GM12878 (cell line): ENCODE measurements around the gene MTF1. TPM values are rescaled to one million over a fixed set of nuclear protein-coding genes. Genes with fewer than 3 reads are reported as not detected.

Experiments
- ATAC-seq: fragments of 200-7000 bp; cut with Tn5 transposase; 3 replicates; pipeline ENCODE4 v1.9.1; 2020; ENCODE audit warnings: mild to moderate bottlenecking, moderate library complexity
- BruUV-seq: library from RNA; stranded (reverse); fragments of 400-500 nt; replicated peaks from 2 replicates; lab custom pipeline; 2021; lab: Mats Ljungman, UMichigan
- CTCF ChIA-PET: fragments of 300-600 bp; sonication (Branson Sonifier 250); formaldehyde crosslinking; extraction: SDS; loops from one replicate; lab custom pipeline; 2021; ENCODE audit warnings: inconsistent platforms; lab: Yijun Ruan, JAX
- POLR2A ChIA-PET: fragments of 350-600 bp; formaldehyde crosslinking; extraction: SDS; loops from one replicate; lab custom pipeline; 2021; ENCODE audit warnings: inconsistent platforms; lab: Charles Lee
- RAD21 ChIA-PET: fragments of 300-600 bp; sonication (Branson Sonifier 250); formaldehyde crosslinking; loops from one replicate; lab custom pipeline; 2023; ENCODE audit warnings: antibody characterized with exemption; ENCODE audit not compliant: unreplicated experiment; lab: Charles Lee
- SMC1A ChIA-PET: fragments of 300-600 bp; sonication (Branson Sonifier 250); formaldehyde crosslinking; loops from one replicate; lab custom pipeline; 2023; ENCODE audit not compliant: unreplicated experiment, uncharacterized antibody; lab: Charles Lee
- DNase-seq: peaks from one replicate; pipeline ENCODE4 v3.0.0-alpha.2; 2011; ENCODE audit warnings: low read depth, low spot score
- FAIRE-seq: peaks from 3 replicates; lab custom pipeline; 2011; peaks lifted over from hg19 to GRCh38; lab: Jason Lieb, UNC
- H2AFZ ChIP-seq: 2 replicates; pipeline ENCODE4 v1.6.0; 2011; ENCODE audit warnings: low read depth, low read length, control low read depth; ENCODE audit not compliant: control insufficient read depth
- H3K27ac ChIP-seq: 2 replicates; pipeline ENCODE4 v1.5.1; 2011; ENCODE audit warnings: control low read depth; ENCODE audit not compliant: control insufficient read depth, insufficient read depth
- H3K27me3 ChIP-seq, 2 experiments: replicated peaks in 1 of 2; 2 replicates each; pipeline versions ENCODE4 v1.6.0 to v1.6.1; 2011; ENCODE audit warnings: low read length in 1 of 2; ENCODE audit not compliant: control insufficient read depth in 2 of 2, insufficient read depth in 2 of 2
- H3K36me3 ChIP-seq, 2 experiments: 2 replicates each; pipeline ENCODE4 v1.5.1; 2011; ENCODE audit warnings: low read length in 1 of 2; ENCODE audit not compliant: control insufficient read depth in 2 of 2, insufficient read depth in 2 of 2
- H3K4me1 ChIP-seq: 2 replicates; pipeline ENCODE4 v1.6.1; 2011; ENCODE audit warnings: mild to moderate bottlenecking, low read length, moderate library complexity, mixed read lengths; ENCODE audit not compliant: control insufficient read depth, insufficient read depth
- H3K4me2 ChIP-seq: 2 replicates; pipeline ENCODE4 v1.6.0; 2011; ENCODE audit warnings: control low read depth; ENCODE audit not compliant: control insufficient read depth, insufficient read depth
- H3K4me3 ChIP-seq: fragments of 200-600 bp; sonication (generic); 2 replicates; pipeline ENCODE4 v1.5.1; 2016
- H3K79me2 ChIP-seq: 2 replicates; pipeline ENCODE4 v1.6.0; 2011; ENCODE audit warnings: low read length; ENCODE audit not compliant: control insufficient read depth, insufficient read depth
- H3K9ac ChIP-seq: 2 replicates; pipeline ENCODE4 v1.8.0; 2011; ENCODE audit warnings: low read length, control low read depth, mixed read lengths; ENCODE audit not compliant: control insufficient read depth, insufficient read depth
- H3K9me3 ChIP-seq: replicated peaks from 3 replicates; pipeline ENCODE4 v1.5.1; 2011; ENCODE audit warnings: mild to moderate bottlenecking, low read length; ENCODE audit not compliant: control insufficient read depth, insufficient read depth
- H4K20me1 ChIP-seq: 2 replicates; pipeline ENCODE4 v1.6.0; 2011; ENCODE audit not compliant: control insufficient read depth, insufficient read depth
- CBFB ChIP-seq: IDR thresholded peaks from 2 replicates; pipeline ENCODE4 v1.6.1; 2016; ENCODE audit warnings: antibody characterized with exemption, low read depth
- CREB1 ChIP-seq: IDR thresholded peaks from 2 replicates; pipeline ENCODE4 v1.6.1; 2012; ENCODE audit warnings: low read depth, mild to moderate bottlenecking, inconsistent platforms
- EED ChIP-seq: sonication (generic); IDR thresholded peaks from 2 replicates; pipeline ENCODE4 v1.6.1; 2016; ENCODE audit warnings: antibody characterized with exemption, low read depth
- MXI1 ChIP-seq: fragments of 150-350 bp; IDR thresholded peaks from 2 replicates; pipeline ENCODE4 v1.6.1; 2011; ENCODE audit warnings: low read depth, mild to moderate bottlenecking, inconsistent platforms, low read length, improper control_type of control experiment
- NFXL1 ChIP-seq: fragments of 450-650 bp; IDR thresholded peaks from 2 replicates; pipeline ENCODE4 v1.6.1; 2017; ENCODE audit warnings: antibody characterized with exemption, mild to moderate bottlenecking, borderline replicate concordance
- NRF1 ChIP-seq: conservative IDR thresholded peaks from 2 replicates; pipeline ENCODE4 v1.6.1; 2011; ENCODE audit warnings: mild to moderate bottlenecking, low read depth, low read length, improper control_type of control experiment
- SMARCA5 ChIP-seq: fragments of 450-650 bp; IDR thresholded peaks from 2 replicates; pipeline ENCODE4 v1.6.1; 2017; ENCODE audit warnings: mild to moderate bottlenecking
- YY1 ChIP-seq: IDR thresholded peaks from 2 replicates; pipeline ENCODE4 v1.6.1; 2011; ENCODE audit warnings: low read depth, mild to moderate bottlenecking, low read length
- WGBS: methylation state at CpG from one replicate; pipeline ENCODE4 v1.1.6; 2016; ENCODE audit warnings: low lambda C conversion rate; ENCODE audit not compliant: insufficient replicate concordance, insufficient coverage; ENCODE audit errors: missing lambda C conversion rate; 5-methylcytosine and 5-hydroxymethylcytosine counted together
- in situ Hi-C: fragments of 300-500 bp; cut with MboI; formaldehyde crosslinking; loops from 9 replicates; pipeline ENCODE4 v1.14.3; 2018; ENCODE audit warnings: mixed read lengths
- intact Hi-C: fragments of 100-400 bp; cut with micrococcal nuclease; formaldehyde crosslinking; loops from one replicate; pipeline ENCODE4 v1.14.2; 2022; ENCODE audit not compliant: unreplicated experiment
- polyA plus RNA-seq, 11 experiments: library from polyadenylated mRNA; depleted of rRNA in 4 of 11; unstranded in 6 of 11; stranded (reverse) in 5 of 11; fragments of >200 nt; fragmentation: Nextera tagmentation in 4 of 11; fragmentation: Illumina TruSeq in 1 of 11; extraction: Ambion mirVana in 4 of 11; extraction: Trizol in 1 of 11; gene quantifications; 1 replicate in 1 of 11; 2 replicates in 10 of 11; pipeline versions ENCODE4 v1.2.1 to v1.2.3, GENCODE V29; 2011 to 2016; ENCODE audit warnings: inconsistent platforms in 2 of 11, missing spikeins in 2 of 11, low read depth in 1 of 11
- total RNA-seq, 4 experiments: library from RNA; depleted of rRNA in 3 of 4; stranded (reverse); fragments of >200 nt in 3 of 4; fragmentation: Illumina TruSeq in 1 of 4; extraction: Trizol in 1 of 4; gene quantifications; 2 replicates each; pipeline versions ENCODE4 v1.2.1 to v1.2.3, GENCODE V29; 2013 to 2021
- TF ChIP-seq, protein P1 (sequence below): IDR thresholded peaks from 2 replicates; pipeline ENCODE4 v1.6.1; 2011; ENCODE audit warnings: mild to moderate bottlenecking, low read depth, low read length, moderate library complexity; ENCODE audit not compliant: insufficient replicate concordance

MTF1 gene
- total and polyA plus RNA-seq, 10 of the 15 experiments (the other 5 are each of a cell fraction or from before 2014, with no cell fraction given): 2.2 to 20.4 (median 6.7) TPM

GRCh38 chr1:37828410-37829074 lies 30.9 kb downstream of the MTF1 start:
- ChIA-PET RAD21 (interaction anchor here (0.6 to 1.7 kb wide), 2 partner anchors 12 to 31 kb away, joined by 3 to 4 read pairs; partner anchors contain the start of gene MTF1), CTCF (no interaction called here)

GRCh38 chr1:37825506-37825905 lies 33.9 kb downstream of the MTF1 start:
- no peaks in the 10 kb centered on the region for H3K27me3 ChIP-seq
- no peaks in the 10 kb centered on the region for H4K20me1 ChIP-seq
- H3K4me1 ChIP-seq: no peaks in the 10 kb centered on the region
- no peak overlapping the region for H3K9ac ChIP-seq
- RAD21 ChIA-PET: no interaction called here
- FAIRE-seq (no peak), DNase-seq (no peak), ATAC-seq (no peak)
- CTCF ChIA-PET: interaction anchor here (0.6 to 1.8 kb wide), 2 partner anchors 20 to 307 kb away, joined by 3 to 4 read pairs; no protein-coding TSS in a partner anchor
- H3K9me3 ChIP-seq: no peaks in the 10 kb centered on the region
- SMC1A ChIA-PET: no interaction called here
- no peak overlapping the region for H3K4me2 ChIP-seq
- H3K4me3 ChIP-seq: no peak overlapping the region
- H2AFZ ChIP-seq: no peak overlapping the region
- POLR2A ChIA-PET: interaction anchor here (1.4 kb wide), 1 partner anchor 25 kb away, joined by 3 read pairs; no protein-coding TSS in a partner anchor
- peaks cover 9 to 22% of the 10 kb centered on the region in 2 experiments for H3K36me3 ChIP-seq
- TF ChIP-seq YY1: no peak
- TF ChIP-seq MXI1: no peak
- no peak for TF ChIP-seq NRF1
- no peak for TF ChIP-seq CREB1
- no peak for TF ChIP-seq SMARCA5
- no peak for TF ChIP-seq EED
- no peak for TF ChIP-seq NFXL1
- TF ChIP-seq, protein P1, sequence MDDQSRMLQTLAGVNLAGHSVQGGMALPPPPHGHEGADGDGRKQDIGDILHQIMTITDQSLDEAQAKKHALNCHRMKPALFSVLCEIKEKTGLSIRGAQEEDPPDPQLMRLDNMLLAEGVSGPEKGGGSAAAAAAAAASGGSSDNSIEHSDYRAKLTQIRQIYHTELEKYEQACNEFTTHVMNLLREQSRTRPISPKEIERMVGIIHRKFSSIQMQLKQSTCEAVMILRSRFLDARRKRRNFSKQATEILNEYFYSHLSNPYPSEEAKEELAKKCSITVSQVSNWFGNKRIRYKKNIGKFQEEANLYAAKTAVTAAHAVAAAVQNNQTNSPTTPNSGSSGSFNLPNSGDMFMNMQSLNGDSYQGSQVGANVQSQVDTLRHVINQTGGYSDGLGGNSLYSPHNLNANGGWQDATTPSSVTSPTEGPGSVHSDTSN: no peak
- in situ Hi-C loops (no loop called here), intact Hi-C loops (no loop called here)
- H3K27ac ChIP-seq: no peak overlapping the region
- BruUV-seq: no TSS peak
- 84% methylated on average over 2 of the region's 2 CpGs for WGBS
- H3K79me2 ChIP-seq: no peaks in the 10 kb centered on the region

More at GRCh38 chr1:37828410-37829074, 30.9 kb downstream of the MTF1 start:
- no peak overlapping the region for H3K27ac ChIP-seq
- no peak overlapping the region for H3K4me3 ChIP-seq
- SMC1A ChIA-PET: interaction anchor here (0.6 to 1.1 kb wide), 2 partner anchors 12 to 78 kb away, joined by 3 to 5 read pairs; no protein-coding TSS in a partner anchor
- H3K9ac ChIP-seq: no peak overlapping the region
- BruUV-seq: no TSS peak
- H4K20me1 ChIP-seq: no peaks in the 10 kb centered on the region
- H3K4me1 ChIP-seq: no peaks in the 10 kb centered on the region
- no peaks in the 10 kb centered on the region for H3K9me3 ChIP-seq
- ATAC-seq: no peak
- no peaks in the 10 kb centered on the region for H3K27me3 ChIP-seq
- H3K4me2 ChIP-seq: no peak overlapping the region
- DNase-seq: no peak
- POLR2A ChIA-PET: interaction anchor here (0.7 kb wide), 1 partner anchor 58 kb away, joined by 3 read pairs; no protein-coding TSS in a partner anchor
- peaks cover under 1 to 24% of the 10 kb centered on the region in 2 experiments for H3K36me3 ChIP-seq
- TF ChIP-seq CBFB: no peak
- WGBS: 93% methylated on average over 12 of the region's 12 CpGs
- in situ Hi-C loops: no loop called here
- no peaks in the 10 kb centered on the region for H3K79me2 ChIP-seq
- H2AFZ ChIP-seq: no peak overlapping the region
- FAIRE-seq: no peak
- intact Hi-C loops: no loop called here
